ENCODE results near the gene GRSF1. TPM values are rescaled to one million over a fixed set of nuclear protein-coding genes. Genes with fewer than 3 reads are reported as not detected.
A peak's percentile ranks its signal among the peaks of the same experiment; 100 is the strongest.

The GRSF1 gene
- total and polyA plus RNA-seq, 7 donors: 46.5 to 87.4 (median 62.1) TPM

- Histone ChIP-seq H3K4me1 (peaks cover 0 to 28% (median 24%) of the 10 kb centered on the region in 4 donors), H3K27me3 (no peaks in the 10 kb centered on the region), H3K27ac (peak overlapping the region; percentile 90 to 98 (median 94)), H3K9me3 (no peaks in the 10 kb centered on the region), H3K36me3 (peaks cover 0 to 20% (median 4%) of the 10 kb centered on the region in 4 donors), H3K4me3 (peak overlapping the region; percentile 74 to 93 (median 82))
- peak in 2 of 4 donors; percentile 31 to 39 for TF ChIP-seq POLR2AphosphoS5 (IDR thresholded peaks at IDR 0.05)
- TF ChIP-seq, protein P1, sequence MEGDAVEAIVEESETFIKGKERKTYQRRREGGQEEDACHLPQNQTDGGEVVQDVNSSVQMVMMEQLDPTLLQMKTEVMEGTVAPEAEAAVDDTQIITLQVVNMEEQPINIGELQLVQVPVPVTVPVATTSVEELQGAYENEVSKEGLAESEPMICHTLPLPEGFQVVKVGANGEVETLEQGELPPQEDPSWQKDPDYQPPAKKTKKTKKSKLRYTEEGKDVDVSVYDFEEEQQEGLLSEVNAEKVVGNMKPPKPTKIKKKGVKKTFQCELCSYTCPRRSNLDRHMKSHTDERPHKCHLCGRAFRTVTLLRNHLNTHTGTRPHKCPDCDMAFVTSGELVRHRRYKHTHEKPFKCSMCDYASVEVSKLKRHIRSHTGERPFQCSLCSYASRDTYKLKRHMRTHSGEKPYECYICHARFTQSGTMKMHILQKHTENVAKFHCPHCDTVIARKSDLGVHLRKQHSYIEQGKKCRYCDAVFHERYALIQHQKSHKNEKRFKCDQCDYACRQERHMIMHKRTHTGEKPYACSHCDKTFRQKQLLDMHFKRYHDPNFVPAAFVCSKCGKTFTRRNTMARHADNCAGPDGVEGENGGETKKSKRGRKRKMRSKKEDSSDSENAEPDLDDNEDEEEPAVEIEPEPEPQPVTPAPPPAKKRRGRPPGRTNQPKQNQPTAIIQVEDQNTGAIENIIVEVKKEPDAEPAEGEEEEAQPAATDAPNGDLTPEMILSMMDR (IDR thresholded peaks at IDR 0.05): no peak
- DNase-seq: peak; percentile 83
- whole genome bisulfite sequencing, 2 donors: 0% methylated on average over 80 of the region's 80 CpGs
- intact Hi-C loops (cut with DNase I): loop anchor here (2.0 to 5.0 kb wide), 4 partner anchors 64 to 154 kb away; partner anchors contain the start of genes DCK, MOB1B and UTP3
Observed at GRCh38 chr4:70838666-70839588, 763 bp downstream of the GRSF1 start.

DNA sequence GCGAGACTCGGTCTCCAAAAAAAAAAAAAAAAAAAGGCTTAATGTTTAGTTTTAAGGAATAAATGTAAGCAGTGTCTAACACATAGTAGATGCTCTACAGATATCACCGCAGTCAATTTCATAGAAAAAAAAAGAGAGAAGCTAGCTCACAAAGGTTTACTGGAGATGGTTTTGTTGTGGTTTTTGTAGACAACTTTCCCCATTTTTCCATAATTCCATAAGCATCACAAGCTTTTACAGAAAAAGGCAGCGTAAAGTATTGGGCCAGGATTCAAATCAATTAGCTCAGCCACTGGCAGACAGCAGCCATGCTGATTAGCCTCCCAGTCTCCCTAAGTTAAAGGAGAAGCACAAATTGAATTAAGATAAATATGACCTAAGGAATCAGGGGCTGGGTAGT is 1.5 kb downstream of the GRSF1 start:
- WGBS, 2 donors: 6 to 18% methylated on average over 4 of the region's 4 CpGs
- H3K4me3 ChIP-seq: peak overlapping the region; percentile 74 to 93 (median 82)

GRCh38 chr4:70836081-70836480 is 3.6 kb downstream of the GRSF1 start:
- WGBS, 2 donors: 37 to 49% methylated on average over 2 of the region's 2 CpGs
- intact Hi-C loops (cut with DNase I): loop anchor here (5.0 kb wide), 1 partner anchor 134 kb away; no protein-coding TSS in a partner anchor
- Histone ChIP-seq H3K4me1 (peaks cover 0 to 28% (median 24%) of the 10 kb centered on the region in 4 donors), H3K4me3 (no peak overlapping the region), H3K27ac (no peak overlapping the region), H3K27me3 (no peaks in the 10 kb centered on the region), H3K36me3 (peaks cover 7 to 48% (median 14%) of the 10 kb centered on the region in 4 donors), H3K9me3 (no peaks in the 10 kb centered on the region)
- no peak for DNase-seq
- TF ChIP-seq POLR2A (IDR thresholded peaks at IDR 0.05) (no peak), EP300 (IDR thresholded peaks at IDR 0.05) (no peak), POLR2AphosphoS5 (IDR thresholded peaks at IDR 0.05) (no peak)
- TF ChIP-seq, protein P1 (IDR thresholded peaks at IDR 0.05): no peak

More for the DNA sequence above, 1.5 kb downstream of the GRSF1 start:
- Histone ChIP-seq H3K4me1 (peaks cover 0 to 28% (median 24%) of the 10 kb centered on the region in 4 donors), H3K27me3 (no peaks in the 10 kb centered on the region), H3K36me3 (peaks cover 0 to 27% (median 5%) of the 10 kb centered on the region in 4 donors), H3K27ac (peak overlapping the region; percentile 90 to 98 (median 94)), H3K9me3 (no peaks in the 10 kb centered on the region)
- intact Hi-C loops (cut with DNase I): loop anchor here (2.0 to 5.0 kb wide), 4 partner anchors 65 to 155 kb away; partner anchors contain the start of genes DCK, MOB1B and UTP3
- DNase-seq: no peak
- TF ChIP-seq POLR2A (IDR thresholded peaks at IDR 0.05) (no peak), POLR2AphosphoS5 (IDR thresholded peaks at IDR 0.05) (no peak), EP300 (IDR thresholded peaks at IDR 0.05) (no peak)
- TF ChIP-seq, protein P1 (IDR thresholded peaks at IDR 0.05): no peak

GRCh38 chr4:70833675-70834074 is 6.0 kb downstream of the GRSF1 start:
- intact Hi-C loops (cut with DNase I): no loop called here
- no peak for DNase-seq
- Histone ChIP-seq H3K27me3 (no peaks in the 10 kb centered on the region), H3K4me1 (peaks cover 0 to 28% (median 24%) of the 10 kb centered on the region in 4 donors), H3K4me3 (no peak overlapping the region), H3K9me3 (no peaks in the 10 kb centered on the region), H3K27ac (no peak overlapping the region), H3K36me3 (peaks cover 9 to 72% (median 30%) of the 10 kb centered on the region in 4 donors)
- no peak for TF ChIP-seq POLR2A (IDR thresholded peaks at IDR 0.05)
- TF ChIP-seq, protein P1 (IDR thresholded peaks at IDR 0.05): no peak
- TF ChIP-seq POLR2AphosphoS5 (IDR thresholded peaks at IDR 0.05): no peak
- no peak for TF ChIP-seq EP300 (IDR thresholded peaks at IDR 0.05)
- 68 to 96% methylated on average over 1 of the region's 1 CpG for WGBS, 2 donors

All from sigmoid colon (tissue), 7 donors.